ENCODE data around the gene GCNT1.
A peak's percentile ranks its signal among the peaks of the same experiment; 100 is the strongest.
"Not testable (repeated sequence)": the region's sequence is repeated elsewhere in the genome, so short reads cannot be mapped to it uniquely, and the experiment has no call there.

Gene GCNT1

GRCh38 chr9:76443887-76444286 is 15.1 kb upstream of the GCNT1 start:
- no peak for DNase-seq (ENCODE audit: low spot score)

DNA sequence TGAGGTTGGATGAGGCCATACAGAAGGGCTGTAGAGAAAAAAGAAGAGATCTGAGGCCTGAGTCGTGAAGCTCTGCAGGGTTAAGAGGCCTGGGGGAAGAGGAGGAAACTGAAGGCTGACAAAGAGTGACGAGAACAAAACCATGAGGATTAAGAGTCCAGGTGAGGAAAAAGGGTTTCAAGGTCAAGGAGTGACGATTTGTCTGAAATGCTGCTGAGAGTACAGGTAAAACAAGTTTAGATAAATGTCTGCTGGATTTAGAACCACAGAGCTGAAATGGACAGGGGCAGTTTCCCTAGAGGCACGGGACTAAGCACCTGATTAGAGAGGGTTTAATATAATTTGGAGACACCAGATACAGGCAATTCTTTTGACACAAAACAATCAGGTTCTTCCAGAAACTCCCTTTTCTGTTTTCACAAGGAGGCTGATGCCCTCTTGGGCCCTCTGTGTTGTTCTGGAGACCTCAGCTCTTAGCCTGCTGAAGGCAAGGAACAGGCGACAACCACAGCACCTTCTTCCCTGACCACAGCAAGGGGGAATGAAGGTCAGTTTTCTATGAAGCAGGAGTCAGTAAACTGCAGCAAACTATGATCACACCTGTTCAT is 14.6 kb upstream of the GCNT1 start:
- DNase-seq (ENCODE audit: low spot score), result no peak

DNA sequence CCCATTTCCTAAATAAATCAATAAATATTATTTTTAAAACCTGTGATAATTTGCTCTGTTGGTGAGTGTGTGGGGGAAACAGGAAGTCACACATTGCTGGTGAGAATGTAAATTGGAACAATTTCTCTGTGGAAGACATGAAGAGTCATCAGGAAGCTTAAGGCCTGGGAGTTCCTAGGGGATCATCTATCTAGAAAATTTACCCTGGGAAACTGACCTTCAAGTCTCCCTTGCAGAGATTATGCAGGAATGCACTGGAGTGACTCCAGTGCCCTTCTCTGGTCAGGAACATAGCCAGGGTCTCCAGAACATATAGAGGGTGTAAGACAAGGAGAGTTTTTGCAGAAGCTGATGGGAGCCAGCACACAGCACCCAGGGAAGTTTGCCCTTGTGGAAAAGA is 13.0 kb upstream of the GCNT1 start:
- no peak for DNase-seq (ENCODE audit: low spot score)

DNA sequence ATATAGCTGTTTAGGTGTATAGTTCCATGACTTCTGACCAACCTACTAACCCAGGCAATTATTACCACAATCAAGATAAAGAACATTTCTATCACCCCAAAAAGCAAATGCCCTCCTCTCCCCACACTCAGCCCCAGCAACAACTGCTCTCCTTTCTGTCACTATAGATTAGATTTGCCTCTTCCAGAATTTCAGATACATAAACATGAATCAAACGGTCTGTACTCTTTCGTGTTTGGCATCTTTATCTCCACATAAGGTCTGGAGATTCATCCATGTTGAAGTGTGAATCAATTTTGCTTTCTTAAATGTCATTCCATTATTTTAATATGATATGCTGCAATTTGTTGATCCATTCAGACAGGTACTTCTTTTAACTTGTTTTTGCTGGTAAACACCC is 10.5 kb upstream of the GCNT1 start:
- DNase-seq (ENCODE audit: low spot score), result no peak

DNA sequence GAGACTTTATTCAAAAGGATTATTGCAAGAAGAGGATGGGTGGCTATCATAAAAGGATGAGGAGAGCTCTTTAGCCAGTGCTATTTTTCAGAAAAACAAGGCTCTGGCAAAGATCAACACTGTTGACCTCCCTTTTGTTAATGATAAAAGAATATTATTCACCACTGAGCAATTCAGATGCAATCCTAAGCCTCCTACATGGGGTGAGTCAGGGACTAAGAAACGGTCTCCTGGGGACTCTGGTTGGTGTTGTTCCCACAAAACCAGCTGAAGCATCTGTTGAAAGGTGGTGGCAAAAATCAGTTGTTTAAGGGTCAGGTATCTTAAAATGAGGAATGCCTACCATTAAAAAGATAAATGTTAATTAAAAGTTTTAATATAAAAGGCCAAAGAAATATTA is 7.7 kb upstream of the GCNT1 start:
- no peak for DNase-seq (ENCODE audit: low spot score)

- DNase-seq (ENCODE audit: low spot score), result no peak
These were observed 6.1 kb upstream of the GCNT1 start for GRCh38 chr9:76452839-76453238.

DNA sequence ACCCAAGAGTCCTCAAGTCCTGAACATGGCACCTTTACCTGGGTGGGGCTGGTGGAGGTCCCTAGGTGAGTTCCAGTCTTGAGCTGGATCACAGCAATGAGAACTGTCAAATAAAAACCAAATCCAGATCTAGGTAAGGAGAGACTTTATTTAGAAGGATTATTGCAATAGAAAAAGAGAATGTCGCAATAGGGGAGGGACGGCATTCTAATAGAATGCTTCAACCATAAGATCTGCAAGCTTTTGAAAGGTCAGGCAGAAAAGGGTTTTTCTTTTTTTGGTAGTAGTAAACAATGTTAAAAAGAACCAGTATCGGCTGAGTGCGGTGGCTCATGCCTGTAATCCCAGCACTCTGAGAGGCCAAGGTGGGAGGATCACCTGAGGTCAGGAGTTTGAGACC is 5.2 kb upstream of the GCNT1 start:
- no peak for DNase-seq (ENCODE audit: low spot score)

DNA sequence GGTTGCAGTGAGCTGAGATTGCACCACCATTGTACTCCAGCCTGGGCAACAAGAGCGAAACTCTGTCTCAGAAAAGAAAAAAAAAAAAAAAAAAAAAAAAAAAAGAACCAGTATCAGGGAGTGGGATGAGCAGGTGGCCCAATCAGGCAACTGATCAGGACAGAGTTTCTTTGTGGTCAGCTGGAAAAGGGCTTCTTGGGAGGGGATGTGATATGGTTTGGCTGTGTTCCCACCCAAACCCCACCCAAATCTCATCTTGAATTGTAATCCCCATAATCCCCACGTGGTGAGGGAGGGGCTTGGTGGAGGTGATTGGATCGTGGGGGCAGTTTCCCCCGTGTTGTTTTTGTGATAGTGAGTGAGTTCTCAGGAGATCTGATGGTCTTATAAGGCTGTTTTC is 4.7 kb upstream of the GCNT1 start:
- no peak for DNase-seq (ENCODE audit: low spot score)

DNA sequence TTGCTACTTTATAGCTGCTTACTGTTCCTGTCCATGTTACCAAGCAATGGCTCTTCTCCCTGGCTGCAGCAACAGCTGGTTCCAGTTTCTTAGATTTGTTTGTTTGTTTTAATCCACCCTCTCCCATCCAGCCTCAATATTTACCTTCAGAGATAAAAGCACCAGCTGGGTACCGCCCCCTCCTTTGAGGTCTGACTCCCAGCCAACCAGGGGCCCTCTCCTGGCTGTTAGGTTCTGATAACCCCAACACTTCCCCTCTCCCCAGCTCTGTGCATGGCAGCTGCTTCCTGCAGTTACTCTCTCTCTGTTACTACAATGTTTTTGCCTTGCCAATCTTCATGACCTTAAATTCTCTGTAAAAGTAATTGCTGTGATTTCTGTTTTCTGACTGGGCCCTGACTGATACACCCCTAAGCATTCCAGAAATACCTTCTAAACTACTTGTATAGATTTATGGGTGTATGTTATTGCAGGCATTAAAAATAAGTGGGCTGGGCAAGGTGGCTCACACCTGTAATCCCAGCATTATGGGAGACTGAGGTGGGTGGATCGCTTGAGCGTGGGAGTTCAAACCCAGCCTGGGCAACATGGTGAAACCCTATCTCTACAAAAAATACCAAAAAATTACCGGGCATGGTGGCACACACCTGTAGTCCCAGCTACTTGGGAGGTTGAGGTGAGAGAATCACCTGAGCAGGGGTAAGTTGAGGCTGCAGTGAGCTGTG is 2.6 kb upstream of the GCNT1 start:
- DNase-seq (ENCODE audit: low spot score), result peak; percentile 73

GRCh38 chr9:76459694-76460635 is 983 bp downstream of the GCNT1 start:
- peak; percentile 56 for DNase-seq (ENCODE audit: low spot score)

- peak; percentile 23 for DNase-seq (ENCODE audit: low spot score)
These were observed 3.1 kb downstream of the GCNT1 start for GRCh38 chr9:76462126-76462525.

DNA sequence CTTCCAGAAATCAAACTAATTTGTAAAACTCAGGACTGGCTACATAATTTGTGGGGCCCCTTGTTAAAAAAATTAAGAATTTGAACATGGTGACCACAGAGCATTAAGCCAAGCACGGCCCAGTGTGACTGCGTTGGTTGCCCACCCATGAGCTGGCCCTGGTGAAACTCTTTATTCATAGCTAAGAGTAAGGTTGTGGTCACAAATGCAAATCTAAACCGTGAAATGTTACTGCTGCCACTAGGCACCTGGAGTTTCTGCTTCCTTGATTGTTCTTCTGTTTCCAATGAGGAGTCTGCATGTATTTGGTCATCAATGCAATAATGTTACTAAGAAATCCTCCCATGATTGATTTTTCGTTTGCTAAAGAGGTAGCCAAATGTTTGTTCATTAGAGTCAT is 4.2 kb downstream of the GCNT1 start:
- peak; percentile 70 for DNase-seq (ENCODE audit: low spot score)

DNA sequence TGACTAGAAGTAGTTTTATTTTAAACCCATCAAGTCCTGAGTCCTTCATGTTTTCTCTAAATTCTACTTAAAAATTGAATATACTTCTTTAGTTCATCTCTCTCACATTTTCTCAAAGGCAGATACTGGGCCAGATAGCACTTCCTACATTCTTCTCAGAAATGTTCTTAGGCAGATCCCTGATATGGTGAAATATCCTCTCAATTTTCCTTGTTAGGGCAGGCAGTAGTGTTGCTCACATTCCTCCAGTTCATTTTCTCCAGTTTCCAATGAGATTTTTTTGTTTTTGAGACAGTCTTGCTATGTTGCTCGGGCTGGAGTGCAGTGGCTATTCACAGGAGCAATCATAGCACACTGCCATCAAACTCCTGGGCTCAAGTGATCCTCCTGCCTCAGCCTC is 5.7 kb downstream of the GCNT1 start:
- DNase-seq (ENCODE audit: low spot score), result no peak

- no peak for DNase-seq (ENCODE audit: low spot score)
These were observed 6.7 kb downstream of the GCNT1 start for GRCh38 chr9:76465442-76466298.

GRCh38 chr9:76466299-76466605 is 7.3 kb downstream of the GCNT1 start:
- DNase-seq (ENCODE audit: low spot score), result no peak

DNA sequence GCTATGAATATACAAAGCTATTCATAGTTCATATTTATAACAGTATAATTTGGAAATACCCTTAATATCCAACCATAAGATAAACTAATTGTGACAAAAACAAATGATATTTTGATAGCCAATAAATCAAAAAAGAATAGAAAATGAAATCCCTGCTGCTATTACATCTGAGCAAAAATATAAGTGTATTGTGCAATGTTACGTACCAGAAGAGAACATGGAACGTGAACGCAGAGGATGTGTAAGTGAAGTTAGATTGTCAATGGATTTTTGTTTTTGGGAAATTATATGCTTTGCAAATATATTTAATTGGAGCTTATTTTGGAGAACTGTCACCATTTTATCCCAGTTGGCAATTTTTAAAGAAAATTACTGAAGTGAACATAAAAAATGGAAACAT is 15.4 kb downstream of the GCNT1 start:
- DNase-seq (ENCODE audit: low spot score), result no peak

DNA sequence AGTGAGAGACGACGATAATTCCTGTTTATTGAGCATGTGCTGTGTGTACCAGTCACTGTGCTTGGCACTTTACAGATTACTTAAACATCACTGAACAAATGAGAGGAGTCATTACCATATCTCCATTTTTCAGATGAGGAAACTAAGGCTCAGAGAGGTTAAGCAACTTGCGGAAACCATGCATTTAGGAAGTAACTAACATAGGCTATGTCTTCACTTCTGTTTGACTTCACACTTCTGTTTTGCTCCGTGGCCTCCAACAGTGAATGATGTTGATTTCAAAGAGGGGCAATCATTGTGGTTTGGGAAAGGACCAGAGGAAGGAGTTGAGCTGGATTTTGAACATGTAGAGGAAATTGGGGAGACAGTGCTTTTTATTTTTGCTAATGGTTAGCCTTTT is 16.7 kb downstream of the GCNT1 start:
- no peak for DNase-seq (ENCODE audit: low spot score)

- DNase-seq (ENCODE audit: low spot score), result not testable (repeated sequence)
These were observed 18.8 kb downstream of the GCNT1 start for GRCh38 chr9:76477818-76478217.

DNA sequence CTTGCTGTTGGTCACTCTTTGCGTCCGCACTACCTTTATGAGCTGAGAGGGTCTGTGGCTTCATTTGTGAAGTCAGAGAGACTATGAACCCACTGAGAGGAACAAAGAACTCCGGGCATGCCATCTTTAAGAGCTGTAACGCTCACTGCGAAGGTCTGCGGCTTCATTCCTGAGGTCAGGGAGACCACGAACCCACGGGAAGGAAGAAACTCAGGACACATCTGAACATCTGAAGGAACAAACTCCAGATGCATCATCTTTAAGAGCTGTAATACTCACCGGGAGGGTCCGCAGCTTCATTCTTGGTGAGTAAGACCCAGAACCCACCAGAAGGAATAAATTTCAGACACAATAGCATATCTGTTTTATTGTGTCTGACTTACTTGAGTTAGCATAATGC is 19.2 kb downstream of the GCNT1 start:
- no peak for DNase-seq (ENCODE audit: low spot score)

- not testable (repeated sequence) for DNase-seq (ENCODE audit: low spot score)
These were observed 20.4 kb downstream of the GCNT1 start for GRCh38 chr9:76479337-76479736.

- DNase-seq (ENCODE audit: low spot score), result no peak
These were observed 27.2 kb downstream of the GCNT1 start for GRCh38 chr9:76486151-76486550.
